ENCODE results near the gene CDCA3. TPM values are rescaled to one million over a fixed set of nuclear protein-coding genes. Genes with fewer than 3 reads are reported as not detected.
A peak's percentile ranks its signal among the peaks of the same experiment; 100 is the strongest.
"Not testable (repeated sequence)": the region's sequence is repeated elsewhere in the genome, so short reads cannot be mapped to it uniquely, and the experiment has no call there.

Gene CDCA3
- total RNA-seq, 1 donor from 2014 or later, result 3.2 TPM

DNA sequence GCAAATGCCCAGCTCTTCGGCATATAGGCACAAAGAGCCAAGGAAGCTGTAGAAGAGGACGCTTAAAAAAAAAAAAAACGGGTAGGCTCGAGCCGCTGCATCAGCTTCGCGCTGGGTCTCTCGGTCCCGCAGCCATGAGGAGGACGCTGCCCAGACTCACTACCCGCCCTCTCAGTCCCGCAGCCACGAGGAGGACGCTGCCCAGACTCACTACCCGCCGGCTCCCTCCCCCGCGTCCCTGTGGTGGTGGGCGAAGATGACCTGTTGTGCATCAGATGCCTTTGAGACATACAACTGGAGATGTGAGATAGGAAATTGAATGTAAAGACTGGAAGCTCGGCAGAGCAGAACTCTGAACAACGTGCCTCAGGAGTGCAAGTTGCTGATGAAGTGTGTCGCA, 33.5 kb upstream of the CDCA3 start:
- Mint-ChIP-seq H3K27ac (ENCODE audit: unreplicated experiment) (no peak overlapping the region), H3K4me1 (ENCODE audit: low read depth, unreplicated experiment) (peaks cover 2% of the 10 kb centered on the region)
- no peak for DNase-seq (ENCODE audit: low read depth)

DNA sequence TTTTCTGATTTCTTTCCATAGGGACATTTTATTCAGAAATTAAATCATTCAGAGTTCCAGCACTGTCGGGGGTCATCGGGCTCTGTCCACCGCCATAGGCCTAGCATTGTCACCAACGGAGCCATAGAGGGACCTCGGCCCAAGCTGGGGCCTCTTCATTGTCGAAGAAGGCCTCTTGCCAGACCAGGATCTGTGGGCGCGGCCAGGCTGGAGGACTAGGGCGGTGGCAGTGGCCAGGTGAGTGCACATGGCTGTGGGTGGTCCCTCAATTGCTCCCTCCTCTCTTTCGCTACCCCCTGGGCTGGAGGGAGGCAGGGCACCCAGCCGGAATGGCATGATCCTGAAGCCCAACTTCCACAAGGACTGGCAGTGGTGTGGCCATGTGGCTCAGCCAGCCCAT, 32.6 kb upstream of the CDCA3 start:
- Histone ChIP-seq H3K79me2 (ENCODE audit: insufficient read depth, low read length) (no peaks in the 10 kb centered on the region), H4K20me1 (ENCODE audit: insufficient read depth, low read length) (no peaks in the 10 kb centered on the region), H3K27ac (ENCODE audit: low read depth, low read length) (no peak overlapping the region), H3K4me2 (ENCODE audit: low read length) (no peak overlapping the region), H3K4me3 (ENCODE audit: insufficient read depth, low read depth, low read length) (no peak overlapping the region), H3K9me3 (ENCODE audit: insufficient read depth, low read depth, low read length) (no peaks in the 10 kb centered on the region), H2AFZ (ENCODE audit: low read depth, low read length) (no peak overlapping the region), H3K27me3 (ENCODE audit: insufficient read depth, low read length) (no peaks in the 10 kb centered on the region), H3K4me1 (ENCODE audit: insufficient read depth, low read length) (no peaks in the 10 kb centered on the region), H3K9ac (ENCODE audit: low read length) (no peak overlapping the region), H3K36me3 (ENCODE audit: insufficient read depth, low read length) (no peaks in the 10 kb centered on the region)
- H3K9me3 Mint-ChIP-seq (ENCODE audit: unreplicated experiment), result no peaks in the 10 kb centered on the region
- H3K27me3 Mint-ChIP-seq (ENCODE audit: low read depth, unreplicated experiment), result no peaks in the 10 kb centered on the region
- TF ChIP-seq, protein P1, sequence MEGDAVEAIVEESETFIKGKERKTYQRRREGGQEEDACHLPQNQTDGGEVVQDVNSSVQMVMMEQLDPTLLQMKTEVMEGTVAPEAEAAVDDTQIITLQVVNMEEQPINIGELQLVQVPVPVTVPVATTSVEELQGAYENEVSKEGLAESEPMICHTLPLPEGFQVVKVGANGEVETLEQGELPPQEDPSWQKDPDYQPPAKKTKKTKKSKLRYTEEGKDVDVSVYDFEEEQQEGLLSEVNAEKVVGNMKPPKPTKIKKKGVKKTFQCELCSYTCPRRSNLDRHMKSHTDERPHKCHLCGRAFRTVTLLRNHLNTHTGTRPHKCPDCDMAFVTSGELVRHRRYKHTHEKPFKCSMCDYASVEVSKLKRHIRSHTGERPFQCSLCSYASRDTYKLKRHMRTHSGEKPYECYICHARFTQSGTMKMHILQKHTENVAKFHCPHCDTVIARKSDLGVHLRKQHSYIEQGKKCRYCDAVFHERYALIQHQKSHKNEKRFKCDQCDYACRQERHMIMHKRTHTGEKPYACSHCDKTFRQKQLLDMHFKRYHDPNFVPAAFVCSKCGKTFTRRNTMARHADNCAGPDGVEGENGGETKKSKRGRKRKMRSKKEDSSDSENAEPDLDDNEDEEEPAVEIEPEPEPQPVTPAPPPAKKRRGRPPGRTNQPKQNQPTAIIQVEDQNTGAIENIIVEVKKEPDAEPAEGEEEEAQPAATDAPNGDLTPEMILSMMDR (IDR thresholded peaks at IDR 0.05; ENCODE audit: insufficient read depth, low read depth, low read length), result no peak
- no peak for TF ChIP-seq EZH2 (IDR thresholded peaks at IDR 0.05; ENCODE audit: insufficient read depth, low read length)
- peaks cover 2% of the 10 kb centered on the region for H3K4me1 Mint-ChIP-seq (ENCODE audit: low read depth, unreplicated experiment)
- H3K36me3 Mint-ChIP-seq (ENCODE audit: low read depth, unreplicated experiment), result peaks cover 10% of the 10 kb centered on the region
- DNase-seq (ENCODE audit: low read depth), result no peak
- FAIRE-seq, result no peak
- H3K27ac Mint-ChIP-seq (ENCODE audit: unreplicated experiment), result no peak overlapping the region
- no peak overlapping the region for H3K4me3 Mint-ChIP-seq (ENCODE audit: unreplicated experiment)

More for the DNA sequence above, 33.5 kb upstream of the CDCA3 start:
- H3K27me3 ChIP-seq (ENCODE audit: insufficient read depth, low read length), result no peaks in the 10 kb centered on the region
- H3K79me2 ChIP-seq (ENCODE audit: insufficient read depth, low read length), result no peaks in the 10 kb centered on the region
- Mint-ChIP-seq H3K4me3 (ENCODE audit: unreplicated experiment) (no peak overlapping the region), H3K27me3 (ENCODE audit: low read depth, unreplicated experiment) (no peaks in the 10 kb centered on the region), H3K9me3 (ENCODE audit: unreplicated experiment) (no peaks in the 10 kb centered on the region), H3K36me3 (ENCODE audit: low read depth, unreplicated experiment) (peaks cover 10% of the 10 kb centered on the region)
- no peaks in the 10 kb centered on the region for H4K20me1 ChIP-seq (ENCODE audit: insufficient read depth, low read length)
- H3K4me3 ChIP-seq (ENCODE audit: insufficient read depth, low read depth, low read length), result no peak overlapping the region
- H3K27ac ChIP-seq (ENCODE audit: low read depth, low read length), result no peak overlapping the region
- no peaks in the 10 kb centered on the region for H3K9me3 ChIP-seq (ENCODE audit: insufficient read depth, low read depth, low read length)
- H3K4me2 ChIP-seq (ENCODE audit: low read length), result no peak overlapping the region
- no peaks in the 10 kb centered on the region for H3K4me1 ChIP-seq (ENCODE audit: insufficient read depth, low read length)
- H3K9ac ChIP-seq (ENCODE audit: low read length), result no peak overlapping the region
- FAIRE-seq, result no peak
- TF ChIP-seq EZH2 (IDR thresholded peaks at IDR 0.05; ENCODE audit: insufficient read depth, low read length), result no peak
- TF ChIP-seq, protein P1 (IDR thresholded peaks at IDR 0.05; ENCODE audit: insufficient read depth, low read depth, low read length), result no peak
- H2AFZ ChIP-seq (ENCODE audit: low read depth, low read length), result no peak overlapping the region
- H3K36me3 ChIP-seq (ENCODE audit: insufficient read depth, low read length), result no peaks in the 10 kb centered on the region

DNA sequence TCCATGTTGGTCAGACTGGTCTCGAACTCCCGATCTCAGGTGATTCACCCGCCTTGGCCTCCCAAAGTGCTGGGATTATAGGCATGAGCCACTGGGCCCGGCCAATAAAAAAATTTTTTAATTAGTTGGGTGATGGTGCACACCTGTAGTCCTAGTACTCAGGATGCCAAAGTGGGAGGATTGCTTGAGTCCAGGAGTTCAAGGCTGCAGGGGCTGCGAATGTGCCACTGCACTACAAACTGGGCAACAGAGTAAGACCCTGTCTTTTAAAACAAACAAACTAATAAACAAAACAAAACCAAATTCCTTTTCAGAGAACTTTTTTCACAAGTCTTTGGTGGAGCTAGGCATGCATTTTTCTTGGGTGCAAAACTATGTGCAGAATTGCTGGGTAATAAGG, 32.2 kb upstream of the CDCA3 start:
- H3K79me2 ChIP-seq (ENCODE audit: insufficient read depth, low read length), result no peaks in the 10 kb centered on the region
- no peak overlapping the region for H3K27ac ChIP-seq (ENCODE audit: low read depth, low read length)
- no peaks in the 10 kb centered on the region for H3K4me1 ChIP-seq (ENCODE audit: insufficient read depth, low read length)
- H2AFZ ChIP-seq (ENCODE audit: low read depth, low read length), result no peak overlapping the region
- H3K36me3 Mint-ChIP-seq (ENCODE audit: low read depth, unreplicated experiment), result peaks cover 7% of the 10 kb centered on the region
- H3K27me3 Mint-ChIP-seq (ENCODE audit: low read depth, unreplicated experiment), result no peaks in the 10 kb centered on the region
- no peak for TF ChIP-seq EZH2 (IDR thresholded peaks at IDR 0.05; ENCODE audit: insufficient read depth, low read length)
- H3K27ac Mint-ChIP-seq (ENCODE audit: unreplicated experiment), result peak overlapping the region; percentile 18
- no peaks in the 10 kb centered on the region for H3K36me3 ChIP-seq (ENCODE audit: insufficient read depth, low read length)
- no peak for DNase-seq (ENCODE audit: low read depth)
- H3K9me3 ChIP-seq (ENCODE audit: insufficient read depth, low read depth, low read length), result no peaks in the 10 kb centered on the region
- no peak overlapping the region for H3K4me3 ChIP-seq (ENCODE audit: insufficient read depth, low read depth, low read length)
- no peak for FAIRE-seq
- H4K20me1 ChIP-seq (ENCODE audit: insufficient read depth, low read length), result no peaks in the 10 kb centered on the region
- H3K4me3 Mint-ChIP-seq (ENCODE audit: unreplicated experiment), result no peak overlapping the region
- H3K9me3 Mint-ChIP-seq (ENCODE audit: unreplicated experiment), result no peaks in the 10 kb centered on the region
- no peak overlapping the region for H3K4me2 ChIP-seq (ENCODE audit: low read length)
- H3K4me1 Mint-ChIP-seq (ENCODE audit: low read depth, unreplicated experiment), result peaks cover 2% of the 10 kb centered on the region
- no peaks in the 10 kb centered on the region for H3K27me3 ChIP-seq (ENCODE audit: insufficient read depth, low read length)
- no peak overlapping the region for H3K9ac ChIP-seq (ENCODE audit: low read length)

DNA sequence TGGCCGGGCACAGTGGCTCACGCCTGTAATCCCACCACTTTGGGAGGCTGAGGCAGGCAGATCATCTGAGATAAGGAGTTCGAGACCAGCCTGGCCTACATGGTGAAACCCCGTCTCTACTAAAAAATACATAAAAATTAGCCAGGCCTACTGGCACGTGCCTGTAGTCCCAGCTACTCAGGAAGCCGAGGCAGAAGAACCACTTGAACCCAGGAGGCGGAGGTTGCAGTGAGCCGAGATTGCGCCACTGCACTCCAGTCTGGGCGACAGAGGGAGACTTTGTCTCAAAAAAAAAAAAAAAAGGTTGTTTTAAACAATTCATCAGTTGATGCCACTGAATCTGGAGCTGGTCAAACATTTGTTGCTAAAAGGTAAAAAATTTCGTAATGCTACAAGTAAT, 28.7 kb upstream of the CDCA3 start:
- H3K27me3 ChIP-seq (ENCODE audit: insufficient read depth, low read length); DNase-seq (ENCODE audit: low read depth); H3K4me2 ChIP-seq (ENCODE audit: low read length); H3K36me3 ChIP-seq (ENCODE audit: insufficient read depth, low read length); H3K4me1 Mint-ChIP-seq (ENCODE audit: low read depth, unreplicated experiment); FAIRE-seq; H3K9me3 Mint-ChIP-seq (ENCODE audit: unreplicated experiment); H3K9ac ChIP-seq (ENCODE audit: low read length); H3K9me3 ChIP-seq (ENCODE audit: insufficient read depth, low read depth, low read length); H3K79me2 ChIP-seq (ENCODE audit: insufficient read depth, low read length); H3K4me3 Mint-ChIP-seq (ENCODE audit: unreplicated experiment); H3K4me1 ChIP-seq (ENCODE audit: insufficient read depth, low read length); H3K27ac Mint-ChIP-seq (ENCODE audit: unreplicated experiment); H2AFZ ChIP-seq (ENCODE audit: low read depth, low read length); H3K27ac ChIP-seq (ENCODE audit: low read depth, low read length); H3K4me3 ChIP-seq (ENCODE audit: insufficient read depth, low read depth, low read length); H4K20me1 ChIP-seq (ENCODE audit: insufficient read depth, low read length); H3K27me3 Mint-ChIP-seq (ENCODE audit: low read depth, unreplicated experiment): not testable (repeated sequence)
- H3K36me3 Mint-ChIP-seq (ENCODE audit: low read depth, unreplicated experiment), result peaks cover 10% of the 10 kb centered on the region

GRCh38 chr12:6874015-6874368, 22.9 kb upstream of the CDCA3 start:
- Mint-ChIP-seq H3K27ac (ENCODE audit: unreplicated experiment) (peak overlapping the region; percentile 75), H3K4me1 (ENCODE audit: low read depth, unreplicated experiment) (peaks cover 19% of the 10 kb centered on the region), H3K4me3 (ENCODE audit: unreplicated experiment) (peak overlapping the region; percentile 86), H3K36me3 (ENCODE audit: low read depth, unreplicated experiment) (peaks cover 21% of the 10 kb centered on the region)
- not testable (repeated sequence) for FAIRE-seq; H3K9me3 Mint-ChIP-seq (ENCODE audit: unreplicated experiment); H3K27me3 ChIP-seq (ENCODE audit: insufficient read depth, low read length); H3K27me3 Mint-ChIP-seq (ENCODE audit: low read depth, unreplicated experiment); H3K9me3 ChIP-seq (ENCODE audit: insufficient read depth, low read depth, low read length); DNase-seq (ENCODE audit: low read depth)
- Histone ChIP-seq H3K27ac (ENCODE audit: low read depth, low read length) (peak overlapping the region; percentile 39), H2AFZ (ENCODE audit: low read depth, low read length) (peak overlapping the region; percentile 74), H3K36me3 (ENCODE audit: insufficient read depth, low read length) (peaks cover 21% of the 10 kb centered on the region), H3K4me1 (ENCODE audit: insufficient read depth, low read length) (peaks cover 21% of the 10 kb centered on the region), H3K4me2 (ENCODE audit: low read length) (peak overlapping the region; percentile 97), H3K9ac (ENCODE audit: low read length) (peak overlapping the region; percentile 79), H3K79me2 (ENCODE audit: insufficient read depth, low read length) (peaks cover 42% of the 10 kb centered on the region), H4K20me1 (ENCODE audit: insufficient read depth, low read length) (peaks cover 33% of the 10 kb centered on the region), H3K4me3 (ENCODE audit: insufficient read depth, low read depth, low read length) (peak overlapping the region; percentile 70)

Measured in astrocyte (in vitro differentiated cells and primary cell).